Liver (tissue), 3 donors: Measurements from ENCODE around the gene NEK6.

Experiments
- CTCF ChIP-seq: fragments of 150-350 bp; IDR thresholded peaks from 2 replicates; pipeline ENCODE4 v1.5.1; 2017; ENCODE audit warnings: improper control_type of control experiment, low read depth, low read length; ENCODE audit not compliant: missing input control
- GABPA ChIP-seq, 2 donors: IDR thresholded peaks in 1 of 2; conservative IDR thresholded peaks in 1 of 2; 2 replicates each; pipeline ENCODE4 v1.6.1; 2016; ENCODE audit warnings: antibody characterized with exemption in 2 of 2, mild to moderate bottlenecking in 1 of 2, moderate library complexity in 1 of 2
- RAD21 ChIP-seq, 2 donors: IDR thresholded peaks; 2 replicates each; pipeline ENCODE4 v1.6.1; 2016; ENCODE audit warnings: antibody characterized with exemption in 2 of 2, mild to moderate bottlenecking in 2 of 2
- REST ChIP-seq: IDR thresholded peaks from 2 replicates; pipeline ENCODE4 v1.6.1; 2016; ENCODE audit warnings: antibody characterized with exemption, mild to moderate bottlenecking
- donor health status: healthy.
- donor health status: healthy.

GRCh38 chr9:124356745-124357390 is 99.1 kb downstream of the NEK6 start:
- TF ChIP-seq GABPA (IDR thresholded peaks at IDR 0.05 in 1 of 2, conservative IDR thresholded peaks at IDR 0.05 in 1 of 2) = no peak
- no peak for TF ChIP-seq RAD21 (IDR thresholded peaks at IDR 0.05)
- no peak for TF ChIP-seq REST
- TF ChIP-seq CTCF = no peak
